ENCODE results near the gene NOX3. TPM values are rescaled to one million over a fixed set of nuclear protein-coding genes. Genes with fewer than 3 reads are reported as not detected.

The NOX3 gene
- total RNA-seq, 1 experiment from 2014 or later = not detected

GRCh38 chr6:155414049-155414448, 41.6 kb downstream of the NOX3 start:
- in situ Hi-C loops (cut with HindIII; ENCODE audit: low pct_unique_long_range_greater_than_20kb, low sequenced_read_pairs) = no loop called here
- DNase-seq (ENCODE audit: low read depth, low spot score) = no peak

GRCh38 chr6:155412335-155412734, 43.3 kb downstream of the NOX3 start:
- DNase-seq (ENCODE audit: low read depth, low spot score) = no peak
- in situ Hi-C loops (cut with HindIII; ENCODE audit: low pct_unique_long_range_greater_than_20kb, low sequenced_read_pairs) = no loop called here

DNA sequence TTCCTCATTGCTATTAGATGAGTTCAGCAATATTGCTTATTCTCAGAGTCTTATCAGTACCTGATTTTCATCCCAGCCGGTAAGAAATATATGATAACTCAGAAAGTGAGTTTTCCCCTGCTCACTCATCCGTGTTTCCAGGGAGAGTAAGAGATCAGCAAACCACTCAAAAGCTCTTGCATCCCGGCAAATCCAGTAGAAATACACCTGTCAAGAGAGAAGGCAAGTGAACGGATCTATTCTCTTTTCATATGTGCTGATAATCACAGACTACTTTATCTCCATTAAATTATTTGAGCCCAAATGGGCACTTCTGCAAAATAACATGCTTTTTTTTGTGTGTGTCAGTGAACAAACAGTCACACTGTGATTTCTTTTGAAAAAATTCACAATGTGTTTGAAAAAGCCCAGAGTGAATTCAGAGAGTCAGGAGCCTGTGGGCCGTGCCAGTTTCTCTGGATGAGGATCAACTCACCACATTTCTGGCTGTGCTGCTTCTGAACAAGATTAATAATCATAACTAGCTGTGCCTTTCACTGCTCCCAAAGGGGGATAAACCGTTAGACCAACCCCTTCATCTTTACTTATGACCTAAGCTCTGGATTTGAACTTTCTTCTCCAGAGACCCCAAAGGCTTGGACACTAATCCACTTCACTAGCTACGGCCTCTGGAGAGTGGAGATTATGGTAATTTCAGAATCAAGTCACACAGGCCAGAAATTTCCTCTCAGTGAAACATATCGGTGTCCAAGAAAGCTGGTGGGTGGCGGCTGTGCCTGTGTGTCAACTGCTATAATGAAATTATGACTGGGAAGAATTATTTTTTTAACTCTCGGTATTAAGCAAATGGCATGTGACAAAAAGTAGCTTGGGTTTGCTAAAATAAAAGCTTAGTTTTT, 44.2 kb downstream of the NOX3 start:
- DNase-seq (ENCODE audit: low read depth, low spot score) = no peak
- in situ Hi-C loops (cut with HindIII; ENCODE audit: low pct_unique_long_range_greater_than_20kb, low sequenced_read_pairs) = no loop called here

GRCh38 chr6:155409391-155409790, 46.2 kb downstream of the NOX3 start:
- no peak for DNase-seq (ENCODE audit: low read depth, low spot score)
- in situ Hi-C loops (cut with HindIII; ENCODE audit: low pct_unique_long_range_greater_than_20kb, low sequenced_read_pairs) = no loop called here

GRCh38 chr6:155408981-155409380, 46.7 kb downstream of the NOX3 start:
- DNase-seq (ENCODE audit: low read depth, low spot score) = no peak
- in situ Hi-C loops (cut with HindIII; ENCODE audit: low pct_unique_long_range_greater_than_20kb, low sequenced_read_pairs) = no loop called here

GRCh38 chr6:155408231-155408630, 47.4 kb downstream of the NOX3 start:
- in situ Hi-C loops (cut with HindIII; ENCODE audit: low pct_unique_long_range_greater_than_20kb, low sequenced_read_pairs) = no loop called here
- DNase-seq (ENCODE audit: low read depth, low spot score) = no peak

DNA sequence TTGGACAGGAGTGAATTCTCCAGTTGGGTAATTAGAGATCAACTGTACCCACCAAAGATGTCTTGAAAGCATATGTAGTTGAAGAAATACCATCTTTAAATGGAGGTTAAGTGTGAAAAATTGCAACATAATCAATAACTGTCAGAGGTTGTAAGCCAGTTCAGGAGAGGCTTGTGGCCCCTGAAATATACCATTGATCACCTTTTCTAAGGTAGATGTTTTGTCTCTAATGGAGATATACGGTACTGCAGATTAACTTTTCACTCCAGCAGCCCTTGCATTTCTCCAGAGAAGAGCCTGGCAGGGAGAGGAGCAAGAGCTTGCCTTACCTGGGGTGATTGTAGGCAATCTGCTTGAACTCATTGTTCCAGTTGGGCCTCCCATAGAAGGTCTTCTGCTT, 48.8 kb downstream of the NOX3 start:
- in situ Hi-C loops (cut with HindIII; ENCODE audit: low pct_unique_long_range_greater_than_20kb, low sequenced_read_pairs) = no loop called here
- DNase-seq (ENCODE audit: low read depth, low spot score) = no peak

DNA sequence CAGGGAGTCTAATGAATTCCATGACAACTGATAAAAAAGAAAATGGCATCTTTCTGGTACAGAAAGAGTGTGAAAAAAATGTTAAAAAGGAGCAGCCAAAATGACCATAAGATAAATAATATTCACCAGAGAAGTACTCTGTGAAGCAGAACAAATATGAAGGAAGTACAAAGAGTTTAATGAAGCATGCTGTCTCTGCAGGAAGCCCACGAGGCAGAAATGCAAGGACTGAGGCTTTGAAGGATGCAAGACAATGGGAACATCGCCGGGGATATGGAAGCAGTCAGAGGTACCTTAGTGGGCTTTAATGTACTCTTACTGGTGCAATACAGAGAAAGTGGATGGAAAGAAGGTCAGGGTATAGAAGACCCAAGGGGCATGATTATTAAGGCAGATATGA, 50.7 kb downstream of the NOX3 start:
- in situ Hi-C loops (cut with HindIII; ENCODE audit: low pct_unique_long_range_greater_than_20kb, low sequenced_read_pairs) = no loop called here
- DNase-seq (ENCODE audit: low read depth, low spot score) = no peak

DNA sequence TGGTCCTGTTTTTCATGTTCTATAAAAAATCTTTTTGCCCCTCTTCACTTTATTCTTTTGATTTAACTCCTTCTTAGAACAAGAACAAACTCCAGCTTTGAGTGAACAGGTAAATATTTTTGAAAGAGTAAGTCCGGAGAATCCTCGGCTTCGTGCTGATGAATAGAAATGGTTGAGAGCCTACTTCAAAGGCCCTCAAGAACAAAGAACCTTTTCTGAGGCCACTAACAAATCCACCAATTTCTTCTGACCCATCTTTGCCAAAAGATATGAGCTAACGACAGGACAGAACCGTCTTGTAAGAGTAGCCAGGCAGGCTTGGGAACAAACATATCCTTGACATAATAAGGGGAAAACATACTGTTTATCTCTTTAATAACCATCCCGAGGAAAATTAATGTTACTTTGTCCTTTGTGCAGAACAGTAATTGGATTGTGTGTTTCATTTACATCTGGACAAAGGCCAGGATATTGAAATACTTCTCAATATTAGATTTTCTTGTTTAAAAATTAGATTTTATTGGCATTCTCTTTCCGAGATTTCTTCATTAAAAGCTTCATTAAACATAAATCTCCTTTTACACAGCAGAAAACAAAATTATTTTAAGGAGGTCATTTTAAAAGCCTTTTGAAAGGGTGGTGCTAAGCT, 52.9 kb downstream of the NOX3 start:
- DNase-seq (ENCODE audit: low read depth, low spot score) = peak; percentile 56
- in situ Hi-C loops (cut with HindIII; ENCODE audit: low pct_unique_long_range_greater_than_20kb, low sequenced_read_pairs) = no loop called here

DNA sequence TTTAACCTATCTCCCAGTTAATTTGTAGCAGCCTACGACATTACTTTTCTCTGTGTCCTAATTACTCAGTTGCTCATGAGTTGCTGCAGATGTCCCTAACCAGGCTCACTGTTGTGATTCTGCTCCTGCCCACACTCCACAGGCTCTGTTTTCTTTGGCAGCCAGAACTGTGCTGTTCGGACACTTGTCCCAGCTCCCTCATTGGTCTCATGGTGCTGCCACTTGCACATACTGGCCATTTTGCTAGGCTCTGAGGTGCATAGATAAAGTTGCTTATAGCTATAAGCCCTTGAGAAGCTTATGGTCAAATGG, 55.0 kb downstream of the NOX3 start:
- no peak for DNase-seq (ENCODE audit: low read depth, low spot score)
- in situ Hi-C loops (cut with HindIII; ENCODE audit: low pct_unique_long_range_greater_than_20kb, low sequenced_read_pairs) = no loop called here

GRCh38 chr6:155399745-155400653, 55.6 kb downstream of the NOX3 start:
- in situ Hi-C loops (cut with HindIII; ENCODE audit: low pct_unique_long_range_greater_than_20kb, low sequenced_read_pairs) = no loop called here
- no peak for DNase-seq (ENCODE audit: low read depth, low spot score)

DNA sequence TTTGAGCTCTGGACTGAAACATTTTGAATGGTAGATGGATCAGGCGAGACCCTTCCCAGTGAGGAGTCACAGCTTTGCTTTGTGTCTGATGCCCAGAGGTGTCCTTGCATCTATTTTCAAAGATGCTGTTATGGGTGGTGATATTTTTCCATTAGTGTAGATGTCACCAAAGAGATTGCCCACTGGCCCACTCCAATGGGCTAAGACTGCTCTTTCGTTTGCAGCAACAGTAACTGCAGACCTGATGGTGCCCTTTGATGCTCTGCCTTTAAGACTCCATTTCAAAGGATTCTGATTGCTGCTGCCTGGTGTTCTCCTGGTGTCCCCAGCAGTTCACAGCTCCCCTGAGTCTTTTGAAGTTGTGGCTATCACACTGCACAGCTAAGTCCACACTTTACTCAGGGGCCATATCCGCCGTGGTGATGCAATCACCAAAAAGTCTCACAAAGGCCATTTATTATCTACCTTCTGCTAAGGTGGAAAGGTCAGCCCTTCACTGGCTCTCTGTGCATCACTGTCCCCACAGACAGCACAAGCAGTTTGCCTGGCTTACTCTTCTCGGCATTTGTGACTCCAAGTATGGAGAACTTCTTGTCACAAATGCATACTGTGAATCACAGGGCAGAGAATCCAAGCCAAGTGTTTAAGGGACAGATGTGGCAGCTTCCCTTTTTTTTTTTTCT, 56.4 kb downstream of the NOX3 start:
- no peak for DNase-seq (ENCODE audit: low read depth, low spot score)
- in situ Hi-C loops (cut with HindIII; ENCODE audit: low pct_unique_long_range_greater_than_20kb, low sequenced_read_pairs) = no loop called here

GRCh38 chr6:155398701-155399061, 57.0 kb downstream of the NOX3 start:
- in situ Hi-C loops (cut with HindIII; ENCODE audit: low pct_unique_long_range_greater_than_20kb, low sequenced_read_pairs) = no loop called here
- no peak for DNase-seq (ENCODE audit: low read depth, low spot score)

DNA sequence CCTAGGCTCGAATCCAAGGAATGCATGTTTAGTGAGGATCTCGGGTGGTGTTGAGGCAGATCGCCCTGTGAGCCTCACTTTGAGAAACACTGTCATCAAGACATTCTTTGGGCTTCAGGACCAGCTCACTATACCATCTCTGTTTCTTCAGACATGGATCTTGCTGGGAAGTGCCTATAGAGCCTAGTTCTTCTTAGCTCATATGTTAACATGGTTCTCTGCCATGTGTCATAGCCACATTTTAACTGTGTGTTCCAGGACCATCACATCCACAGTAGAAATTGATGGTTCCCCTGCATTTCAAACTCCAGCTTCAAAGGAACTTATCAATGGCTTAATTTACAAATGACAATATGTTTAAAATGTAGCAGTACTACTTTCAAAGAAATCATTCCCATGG, 57.4 kb downstream of the NOX3 start:
- in situ Hi-C loops (cut with HindIII; ENCODE audit: low pct_unique_long_range_greater_than_20kb, low sequenced_read_pairs) = no loop called here
- no peak for DNase-seq (ENCODE audit: low read depth, low spot score)

GRCh38 chr6:155397172-155397705, 58.4 kb downstream of the NOX3 start:
- in situ Hi-C loops (cut with HindIII; ENCODE audit: low pct_unique_long_range_greater_than_20kb, low sequenced_read_pairs) = no loop called here
- no peak for DNase-seq (ENCODE audit: low read depth, low spot score)

DNA sequence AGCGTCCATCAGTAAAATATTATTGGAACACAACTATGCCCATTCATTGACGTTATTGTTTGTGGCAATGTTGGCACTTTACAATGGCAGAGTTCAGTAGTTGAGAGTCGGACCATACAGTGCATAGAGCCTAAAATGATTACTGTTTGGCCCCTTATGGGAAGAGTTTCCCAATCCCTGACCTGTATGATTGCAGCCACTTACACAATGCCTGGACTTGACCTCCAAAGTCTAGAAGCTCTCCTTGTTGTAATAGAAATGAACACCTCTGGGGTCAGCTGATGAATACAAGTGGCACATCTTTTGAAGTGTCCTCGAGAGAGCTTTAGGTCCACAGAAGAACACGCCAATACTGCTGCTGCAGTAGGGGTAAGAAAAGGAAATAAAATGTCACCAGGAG, 59.0 kb downstream of the NOX3 start:
- DNase-seq (ENCODE audit: low read depth, low spot score) = no peak
- in situ Hi-C loops (cut with HindIII; ENCODE audit: low pct_unique_long_range_greater_than_20kb, low sequenced_read_pairs) = no loop called here

GRCh38 chr6:155395339-155395738, 60.3 kb downstream of the NOX3 start:
- no peak for DNase-seq (ENCODE audit: low read depth, low spot score)
- in situ Hi-C loops (cut with HindIII; ENCODE audit: low pct_unique_long_range_greater_than_20kb, low sequenced_read_pairs) = no loop called here

GRCh38 chr6:155389130-155389529, 66.5 kb downstream of the NOX3 start:
- in situ Hi-C loops (cut with HindIII; ENCODE audit: low pct_unique_long_range_greater_than_20kb, low sequenced_read_pairs) = no loop called here

More at GRCh38 chr6:155389130-155389529, 66.5 kb downstream of the NOX3 start:
- DNase-seq (ENCODE audit: low read depth, low spot score) = no peak
